ENCODE measurements around the gene OR6B2.

OR6B2 gene

GRCh38 chr2:240041363-240041762, 11.1 kb upstream of the OR6B2 start:
- DNase-seq (ENCODE audit: low read depth): no peak

GRCh38 chr2:240037358-240037757, 7.1 kb upstream of the OR6B2 start:
- DNase-seq (ENCODE audit: low read depth): no peak

GRCh38 chr2:240033330-240033678, 3.1 kb upstream of the OR6B2 start:
- DNase-seq (ENCODE audit: low read depth): no peak

GRCh38 chr2:240032406-240033329, 2.4 kb upstream of the OR6B2 start:
- no peak for DNase-seq (ENCODE audit: low read depth)

- no peak for DNase-seq (ENCODE audit: low read depth)
These were observed 5.5 kb downstream of the OR6B2 start for GRCh38 chr2:240024766-240025165.

- DNase-seq (ENCODE audit: low read depth): no peak
These were observed 6.4 kb downstream of the OR6B2 start for GRCh38 chr2:240023792-240024191.

- peak; percentile 42 for DNase-seq (ENCODE audit: low read depth)
These were observed 8.6 kb downstream of the OR6B2 start for GRCh38 chr2:240021488-240022104.

- no peak for DNase-seq (ENCODE audit: low read depth)
These were observed 12.0 kb downstream of the OR6B2 start for GRCh38 chr2:240018071-240018750.

GRCh38 chr2:240014327-240014726, 15.9 kb downstream of the OR6B2 start:
- no peak for DNase-seq (ENCODE audit: low read depth)

- no peak for DNase-seq (ENCODE audit: low read depth)
These were observed 16.9 kb downstream of the OR6B2 start for GRCh38 chr2:240013343-240013742.

- no peak for DNase-seq (ENCODE audit: low read depth)
These were observed 27.2 kb downstream of the OR6B2 start for GRCh38 chr2:240002983-240003382.

- DNase-seq (ENCODE audit: low read depth): no peak
These were observed 29.6 kb downstream of the OR6B2 start for GRCh38 chr2:240000671-240001070.

- DNase-seq (ENCODE audit: low read depth): no peak
These were observed 32.4 kb downstream of the OR6B2 start for GRCh38 chr2:239997686-239998409.

GRCh38 chr2:239994086-239994485, 36.1 kb downstream of the OR6B2 start:
- no peak for DNase-seq (ENCODE audit: low read depth)

GRCh38 chr2:239993291-239993690, 36.9 kb downstream of the OR6B2 start:
- no peak for DNase-seq (ENCODE audit: low read depth)

GRCh38 chr2:239991689-239992314, 38.4 kb downstream of the OR6B2 start:
- no peak for DNase-seq (ENCODE audit: low read depth)

- DNase-seq (ENCODE audit: low read depth): no peak
These were observed 39.3 kb downstream of the OR6B2 start for GRCh38 chr2:239990966-239991365.

GRCh38 chr2:239985356-239985755, 44.9 kb downstream of the OR6B2 start:
- DNase-seq (ENCODE audit: low read depth): no peak

- DNase-seq (ENCODE audit: low read depth): no peak
These were observed 45.6 kb downstream of the OR6B2 start for GRCh38 chr2:239984421-239985194.

GRCh38 chr2:239983004-239983778, 47.0 kb downstream of the OR6B2 start:
- no peak for DNase-seq (ENCODE audit: low read depth)
